Measurements from ENCODE around the gene ABO. TPM values are rescaled to one million over a fixed set of nuclear protein-coding genes. Genes with fewer than 3 reads are reported as not detected.
"Not testable (repeated sequence)": the region's sequence is repeated elsewhere in the genome, so short reads cannot be mapped to it uniquely, and the experiment has no call there.

ABO gene
- total RNA-seq, 1 donor from 2014 or later, result 2.5 TPM

GRCh38 chr9:133304158-133304470, 29.1 kb upstream of the ABO start:
- no peak for DNase-seq (ENCODE audit: low read depth)
- TF ChIP-seq CTCF (conservative IDR thresholded peaks at IDR 0.05; ENCODE audit: low read depth, low read length), result no peak
- no peak overlapping the region for H3K4me3 ChIP-seq (ENCODE audit: low read depth, low read length)

- DNase-seq (ENCODE audit: low read depth), result no peak
- no peak overlapping the region for H3K4me3 ChIP-seq (ENCODE audit: low read depth, low read length)
- no peak for TF ChIP-seq CTCF (conservative IDR thresholded peaks at IDR 0.05; ENCODE audit: low read depth, low read length)
Observed at GRCh38 chr9:133303266-133304157, 28.5 kb upstream of the ABO start.

GRCh38 chr9:133301253-133302230, 26.5 kb upstream of the ABO start:
- H3K4me3 ChIP-seq (ENCODE audit: low read depth, low read length), result no peak overlapping the region
- DNase-seq (ENCODE audit: low read depth), result no peak
- no peak for TF ChIP-seq CTCF (conservative IDR thresholded peaks at IDR 0.05; ENCODE audit: low read depth, low read length)

- not testable (repeated sequence) for DNase-seq (ENCODE audit: low read depth); H3K4me3 ChIP-seq (ENCODE audit: low read depth, low read length)
Observed at GRCh38 chr9:133299996-133300395, 25.0 kb upstream of the ABO start.

- no peak for DNase-seq (ENCODE audit: low read depth)
- TF ChIP-seq CTCF (conservative IDR thresholded peaks at IDR 0.05; ENCODE audit: low read depth, low read length), result no peak
- no peak overlapping the region for H3K4me3 ChIP-seq (ENCODE audit: low read depth, low read length)
Observed at GRCh38 chr9:133294257-133294656, 19.3 kb upstream of the ABO start.

- H3K4me3 ChIP-seq (ENCODE audit: low read depth, low read length), result no peak overlapping the region
- DNase-seq (ENCODE audit: low read depth), result no peak
- no peak for TF ChIP-seq CTCF (conservative IDR thresholded peaks at IDR 0.05; ENCODE audit: low read depth, low read length)
Observed at GRCh38 chr9:133290751-133291302, 15.8 kb upstream of the ABO start.

- TF ChIP-seq CTCF (conservative IDR thresholded peaks at IDR 0.05; ENCODE audit: low read depth, low read length), result no peak
- no peak for DNase-seq (ENCODE audit: low read depth)
- H3K4me3 ChIP-seq (ENCODE audit: low read depth, low read length), result no peak overlapping the region
Observed at GRCh38 chr9:133286523-133286922, 11.5 kb upstream of the ABO start.

Measured in epithelial cell of proximal tubule (primary cell).